GM21423 (cell line): ENCODE results near the gene MYH10.

ENCODE experiments used
- ATAC-seq: cut with Tn5 transposase; IDR thresholded peaks from one replicate; pipeline ENCODE4 v1.9.1; 2021; ENCODE audit warnings: mild to moderate bottlenecking, moderate library complexity; ENCODE audit not compliant: unreplicated experiment

Gene MYH10

DNA sequence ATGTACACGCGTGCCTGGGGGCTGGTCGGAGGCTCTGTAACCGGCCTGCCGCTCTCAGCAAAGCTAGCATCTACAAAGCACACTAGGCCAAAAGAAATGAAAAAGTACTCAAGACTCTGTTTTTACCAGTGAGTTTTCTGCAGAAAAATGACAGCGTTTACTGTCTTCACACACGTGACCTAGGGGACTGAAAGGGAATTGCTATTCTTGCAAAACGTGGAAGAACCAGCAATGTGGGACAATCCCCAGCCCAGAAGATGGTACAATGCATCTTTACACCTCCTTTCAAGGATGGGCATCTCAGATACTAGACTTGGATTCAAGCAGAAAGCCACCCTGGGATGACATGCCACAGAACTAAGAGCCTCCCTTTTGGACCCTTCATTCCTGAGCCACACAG is 153.4 kb downstream of the MYH10 start:
- no peak for ATAC-seq

- ATAC-seq: no peak
Measured at GRCh38 chr17:8476741-8477140, 153.8 kb downstream of the MYH10 start.

DNA sequence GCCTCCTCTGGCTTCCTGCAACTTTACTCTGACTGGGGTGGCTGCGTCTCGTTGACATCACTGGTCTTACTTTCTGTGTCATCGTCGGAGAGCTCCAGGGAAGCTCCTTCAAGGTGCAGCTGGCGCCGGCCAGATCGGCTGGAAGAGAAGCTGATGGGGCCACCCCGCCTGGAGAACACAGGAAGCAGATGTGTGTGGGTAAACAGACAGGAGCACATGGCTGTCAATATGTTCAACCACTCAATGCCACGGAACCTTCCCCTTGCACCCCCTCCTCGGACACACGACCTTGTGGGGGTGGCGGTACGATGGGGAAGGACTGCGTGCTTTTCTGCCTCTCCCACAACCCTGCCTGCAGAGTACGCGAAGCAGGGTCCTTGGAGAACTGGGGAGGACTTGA is 154.7 kb downstream of the MYH10 start:
- no peak for ATAC-seq

GRCh38 chr17:8475227-8475626 is 155.3 kb downstream of the MYH10 start:
- ATAC-seq: no peak

DNA sequence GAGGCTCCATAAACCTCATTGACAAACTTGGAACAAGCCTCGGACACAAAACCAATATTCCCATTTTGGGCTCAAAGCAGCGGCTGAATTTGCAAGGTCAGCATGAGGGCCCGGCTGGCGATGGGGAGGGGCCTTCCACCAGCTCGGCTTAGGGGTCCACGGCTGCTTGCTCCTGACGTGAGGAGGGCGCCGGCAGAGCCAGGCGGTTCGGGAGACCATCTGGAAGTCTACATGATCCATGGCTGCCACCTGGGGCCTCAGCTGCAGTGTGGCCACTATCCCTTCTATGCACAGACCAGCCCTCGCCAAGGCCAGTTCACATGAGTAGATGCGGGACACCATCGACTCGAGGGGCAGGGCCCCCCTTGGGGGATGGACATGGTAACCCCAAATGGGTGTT is 155.7 kb downstream of the MYH10 start:
- ATAC-seq: no peak

GRCh38 chr17:8473451-8474192 is 156.9 kb downstream of the MYH10 start:
- no peak for ATAC-seq

DNA sequence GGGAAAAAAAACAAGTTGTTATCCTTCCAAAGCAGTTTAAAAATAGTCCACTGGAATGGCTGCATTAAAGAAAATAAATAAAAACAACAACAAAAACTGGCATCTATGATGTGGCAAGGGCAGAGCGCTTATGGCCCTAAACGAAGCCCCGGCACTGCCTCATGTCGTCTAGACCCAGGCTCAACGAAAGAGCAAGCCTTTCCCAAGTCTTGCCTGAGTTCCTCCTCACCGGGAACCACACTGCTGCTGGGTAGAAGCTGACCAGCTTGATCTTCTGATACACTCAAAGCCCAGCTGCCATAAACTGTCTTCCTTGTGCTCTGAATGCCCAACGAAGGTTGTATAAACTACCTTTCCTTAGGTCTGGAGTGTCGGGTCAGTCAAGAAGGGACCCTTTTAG is 157.9 kb downstream of the MYH10 start:
- ATAC-seq: no peak

GRCh38 chr17:8470447-8471047 is 160.0 kb downstream of the MYH10 start:
- no peak for ATAC-seq

- ATAC-seq: no peak
Measured at GRCh38 chr17:8469964-8470363, 160.6 kb downstream of the MYH10 start.

DNA sequence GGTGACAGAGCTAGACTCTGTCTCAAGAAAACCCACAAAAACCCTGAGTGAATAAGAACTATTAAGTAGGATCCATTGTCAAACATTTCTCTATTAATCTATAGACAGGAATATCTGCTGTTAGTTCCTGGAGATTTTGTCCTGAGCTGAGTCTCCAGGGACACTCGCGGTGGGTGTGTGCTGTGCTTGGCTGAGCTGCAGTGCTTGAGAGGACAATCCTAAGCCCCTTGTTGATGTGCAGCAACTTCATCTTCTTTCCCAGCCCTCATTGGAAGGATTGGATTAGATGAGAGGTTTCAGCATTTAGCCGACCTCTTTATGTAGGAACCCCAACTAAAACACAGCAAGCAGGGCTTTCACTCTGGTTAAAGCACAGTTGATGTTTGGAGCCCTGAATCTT is 161.5 kb downstream of the MYH10 start:
- ATAC-seq: no peak

GRCh38 chr17:8468127-8468526 is 162.4 kb downstream of the MYH10 start:
- ATAC-seq: no peak

- no peak for ATAC-seq
Measured at GRCh38 chr17:8467527-8467926, 163.0 kb downstream of the MYH10 start.

DNA sequence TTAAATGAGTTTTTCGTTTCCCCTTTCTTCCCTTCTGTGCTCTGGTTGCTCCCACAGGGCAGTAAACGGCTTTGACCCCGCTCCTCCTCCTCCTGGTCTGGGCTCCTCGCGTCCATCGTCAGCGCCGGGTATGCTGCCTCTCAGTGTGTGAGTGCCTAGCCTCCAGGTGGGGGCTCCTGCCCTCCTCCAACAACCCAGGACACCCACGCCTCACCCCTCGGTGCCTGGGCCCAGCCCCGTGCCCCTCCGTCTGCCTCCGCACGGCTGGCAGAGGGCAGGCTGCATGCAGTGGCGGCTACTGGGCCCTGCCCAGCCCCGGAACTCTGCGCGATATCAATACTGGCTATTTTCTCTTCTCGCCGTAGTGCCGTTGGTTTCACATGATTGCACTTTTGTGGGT is 163.7 kb downstream of the MYH10 start:
- ATAC-seq: no peak

DNA sequence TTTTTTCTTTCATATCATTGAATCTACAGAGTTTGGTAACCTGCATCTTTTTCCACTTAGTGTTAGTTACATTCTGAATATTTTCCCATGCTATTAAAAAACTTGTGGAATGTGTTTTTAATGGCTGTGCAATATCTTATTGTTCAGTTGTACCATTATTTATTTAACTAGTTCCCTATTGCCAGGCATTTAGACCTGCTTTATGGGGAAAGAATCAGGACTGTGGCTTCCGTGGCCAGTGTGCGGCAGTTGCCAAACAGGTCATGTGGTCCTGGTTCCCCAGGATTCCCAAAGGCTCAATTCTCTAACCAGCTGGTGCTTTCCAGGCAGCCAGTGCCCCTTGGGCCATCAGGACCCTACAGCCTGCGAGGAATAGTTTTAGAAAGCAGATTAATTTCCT is 164.1 kb downstream of the MYH10 start:
- no peak for ATAC-seq

- ATAC-seq: no peak
Measured at GRCh38 chr17:8465759-8466158, 164.8 kb downstream of the MYH10 start.

- ATAC-seq: no peak
Measured at GRCh38 chr17:8465356-8465755, 165.2 kb downstream of the MYH10 start.

- no peak for ATAC-seq
Measured at GRCh38 chr17:8464941-8465340, 165.6 kb downstream of the MYH10 start.

DNA sequence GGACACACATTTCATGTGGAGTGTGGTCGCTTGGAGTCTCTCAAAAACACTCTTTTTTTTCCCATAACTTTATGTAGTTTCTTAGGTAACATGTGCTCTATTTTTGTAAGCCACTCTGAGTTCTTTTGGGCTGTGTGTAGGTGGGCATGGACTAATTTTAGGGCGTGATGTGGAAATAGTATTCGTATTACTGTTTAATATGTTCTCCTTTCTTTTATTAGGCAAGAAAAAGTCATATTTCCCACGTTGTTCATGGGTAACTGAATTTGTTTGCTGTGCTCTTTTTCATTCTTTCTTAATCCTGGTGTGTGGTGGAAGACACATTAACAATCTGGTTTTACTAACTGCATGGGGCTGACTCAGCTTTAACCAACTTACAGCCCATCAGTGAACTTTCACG is 167.4 kb downstream of the MYH10 start:
- ATAC-seq: no peak

GRCh38 chr17:8462564-8462963 is 168.0 kb downstream of the MYH10 start:
- ATAC-seq: no peak

DNA sequence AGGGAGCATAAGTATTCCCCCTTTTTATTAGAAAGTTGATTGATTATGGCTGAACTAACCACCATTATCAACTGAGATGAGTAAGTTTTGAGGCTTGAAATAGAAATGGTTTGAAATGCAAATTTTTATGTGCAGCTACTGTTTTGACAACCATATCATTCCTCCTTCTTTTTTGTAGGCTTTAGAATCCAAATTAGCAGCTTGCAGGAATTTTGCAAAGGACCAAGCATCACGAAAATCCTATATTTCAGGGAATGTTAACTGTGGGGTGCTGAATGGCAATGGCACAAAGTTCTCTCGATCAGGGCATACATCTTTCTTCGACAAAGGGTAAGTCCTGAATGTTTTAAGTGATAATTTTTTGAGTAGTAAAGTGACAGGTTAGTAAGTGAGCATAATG is 170.7 kb downstream of the MYH10 start:
- ATAC-seq: no peak

DNA sequence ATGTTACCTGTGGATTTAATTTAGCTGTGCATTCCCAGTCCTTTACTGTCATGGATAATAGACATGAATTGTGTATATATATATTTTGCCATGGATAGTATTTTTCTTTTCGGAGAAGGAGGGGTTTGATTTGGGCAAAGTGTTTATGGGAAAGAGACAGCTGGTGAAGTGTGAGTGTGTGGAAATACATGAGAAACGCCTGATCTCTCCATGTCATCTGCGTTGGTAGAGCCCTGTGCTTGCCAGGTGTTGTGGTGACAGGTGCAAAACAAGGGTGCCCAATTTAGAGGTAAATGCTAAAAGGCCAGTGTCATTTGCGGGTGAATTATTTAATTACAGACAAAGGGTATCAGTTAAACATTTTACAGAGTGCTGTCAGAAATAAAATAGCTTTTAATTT is 171.4 kb downstream of the MYH10 start:
- ATAC-seq: no peak

- ATAC-seq: no peak
Measured at GRCh38 chr17:8458128-8458527, 172.4 kb downstream of the MYH10 start.

- no peak for ATAC-seq
Measured at GRCh38 chr17:8455665-8456209, 174.8 kb downstream of the MYH10 start.
